CD4-positive, alpha-beta T cell treated with Interferon alpha-2 for 1 hour (primary cell): Measurements from ENCODE around the gene RPL28.
A peak's percentile ranks its signal among the peaks of the same experiment; 100 is the strongest.

Source experiments
- DNase-seq, 2 donors: peaks; one replicate each; pipeline ENCODE4 v3.0.0-alpha.2; 2020 to 2022

Gene RPL28

DNA sequence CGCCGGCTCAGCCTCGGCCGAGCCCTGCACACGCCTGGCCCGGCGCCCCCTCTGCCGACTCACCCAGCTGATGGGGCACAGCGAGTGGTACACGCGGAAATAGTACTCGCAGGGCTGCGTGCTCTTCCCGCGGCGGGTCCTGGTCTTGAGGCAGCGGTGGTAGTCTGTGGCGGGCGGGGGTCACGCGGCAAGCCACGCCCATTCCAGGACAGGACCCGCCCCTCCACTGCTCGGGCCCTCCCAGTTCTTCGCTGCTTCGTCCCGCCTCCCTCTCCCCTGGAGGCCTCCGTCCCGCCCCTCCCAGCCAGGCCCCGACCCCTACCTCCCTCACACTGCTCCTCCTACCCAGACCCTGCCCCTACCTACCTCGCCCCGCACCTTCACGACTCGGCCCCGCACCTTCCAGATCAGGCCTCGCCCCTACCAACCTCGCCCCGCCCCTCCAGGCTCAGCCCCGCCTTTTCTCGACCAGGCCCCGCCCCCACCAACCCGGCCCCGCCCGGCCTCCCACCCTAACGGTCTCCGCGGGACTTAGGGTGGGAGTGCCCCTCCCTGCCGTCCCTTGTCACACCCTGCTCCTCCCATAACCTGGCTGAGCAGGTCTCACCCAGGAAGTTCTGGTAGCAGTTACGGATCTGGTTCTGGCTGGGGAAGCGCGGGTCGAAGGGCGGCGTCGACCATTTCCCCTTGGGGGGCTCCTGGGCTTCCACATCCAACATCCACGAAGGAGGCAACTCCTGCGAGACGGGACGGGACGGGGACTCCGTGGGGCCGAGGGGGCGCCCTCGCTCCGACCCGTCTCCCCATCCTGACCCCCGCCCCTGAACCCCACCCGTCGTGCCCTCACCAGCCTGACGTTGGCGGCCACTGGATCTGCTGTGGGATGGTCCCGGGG lies 31.7 kb upstream of the RPL28 start:
- peak; percentile 82 to 83 for DNase-seq

DNA sequence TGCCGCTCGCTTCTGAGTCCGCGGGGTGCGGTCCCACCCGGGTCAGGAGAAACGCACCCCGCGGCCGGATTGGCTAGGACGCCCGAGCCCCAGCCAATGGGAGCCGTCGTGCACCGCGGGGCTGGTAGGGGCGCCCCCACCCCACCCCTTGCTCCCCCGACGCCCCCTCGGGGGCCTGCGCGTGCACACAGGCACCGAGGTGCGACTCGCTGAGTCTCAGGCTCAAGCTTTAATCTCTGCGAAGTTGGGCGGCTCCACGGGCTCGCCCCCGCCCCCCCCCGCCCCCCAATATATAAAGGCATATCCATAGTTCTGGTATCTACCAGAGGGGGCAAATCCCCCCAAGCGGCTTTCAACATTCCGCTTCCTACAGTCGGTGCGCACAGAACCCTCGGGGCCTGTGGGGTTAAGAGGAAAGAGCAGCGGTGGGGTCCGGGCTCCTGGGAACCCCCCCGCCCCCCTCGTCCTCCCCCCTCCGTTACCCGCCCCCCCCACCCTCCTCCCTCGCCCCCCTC lies 31.0 kb upstream of the RPL28 start, which contains the start of gene COX6B2:
Gene COX6B2, minus strand, starts transcription at position 22 of the 515 bp plus-strand sequence. CDS start 198 bp downstream, outside the sequence.
- DNase-seq, result peak in 1 of 2 donors; percentile 16

DNA sequence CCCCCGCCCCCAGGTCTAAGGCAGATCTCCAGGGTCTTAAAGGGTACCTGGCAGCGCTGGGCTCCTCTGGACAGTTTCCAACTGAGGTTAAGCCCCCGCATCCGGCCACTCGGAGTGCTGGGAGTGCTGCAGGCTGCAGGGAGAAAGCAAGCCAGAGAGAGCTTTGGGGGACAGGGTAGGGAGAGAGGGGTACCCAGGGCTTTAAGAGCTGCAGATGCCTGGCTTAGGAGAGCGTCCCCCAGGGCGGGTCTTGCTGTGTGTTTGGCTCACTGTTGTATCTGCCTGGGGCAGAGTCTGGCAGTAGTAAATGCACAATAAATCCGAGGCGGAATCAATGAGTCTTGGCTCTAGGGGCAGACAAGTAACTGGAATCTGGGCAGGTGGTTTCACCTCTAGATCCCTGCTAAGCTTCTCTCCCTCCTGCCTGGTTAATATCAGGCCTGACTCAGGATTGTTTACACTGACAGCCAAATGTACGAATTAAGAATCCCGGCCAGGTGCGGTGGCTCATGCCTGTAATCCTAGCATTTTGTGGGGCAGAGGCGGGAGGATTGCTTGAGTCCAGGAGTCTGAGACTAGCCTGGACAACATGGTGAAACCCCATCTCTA lies 30.4 kb upstream of the RPL28 start:
- DNase-seq, result no peak

DNA sequence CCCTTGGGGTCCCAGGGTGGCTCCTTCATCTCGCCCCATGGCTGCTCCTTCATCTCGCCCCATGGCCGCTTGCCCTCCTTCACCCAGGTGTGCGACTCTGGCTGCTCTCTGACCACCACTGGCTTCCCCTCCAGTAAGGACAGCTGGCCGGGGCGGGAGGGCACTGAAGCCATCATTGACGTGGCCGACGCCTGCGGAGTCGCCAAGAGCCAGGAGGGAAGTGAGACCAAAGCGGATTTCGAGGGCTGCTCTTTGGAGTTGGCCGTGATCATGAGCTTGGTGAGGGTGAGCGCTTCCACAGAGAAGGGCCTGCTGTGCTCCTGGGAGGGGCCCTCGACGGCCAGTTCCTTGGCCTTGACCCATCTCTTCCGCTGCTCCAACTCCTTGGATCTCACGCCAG lies 27.2 kb upstream of the RPL28 start:
- no peak for DNase-seq

DNA sequence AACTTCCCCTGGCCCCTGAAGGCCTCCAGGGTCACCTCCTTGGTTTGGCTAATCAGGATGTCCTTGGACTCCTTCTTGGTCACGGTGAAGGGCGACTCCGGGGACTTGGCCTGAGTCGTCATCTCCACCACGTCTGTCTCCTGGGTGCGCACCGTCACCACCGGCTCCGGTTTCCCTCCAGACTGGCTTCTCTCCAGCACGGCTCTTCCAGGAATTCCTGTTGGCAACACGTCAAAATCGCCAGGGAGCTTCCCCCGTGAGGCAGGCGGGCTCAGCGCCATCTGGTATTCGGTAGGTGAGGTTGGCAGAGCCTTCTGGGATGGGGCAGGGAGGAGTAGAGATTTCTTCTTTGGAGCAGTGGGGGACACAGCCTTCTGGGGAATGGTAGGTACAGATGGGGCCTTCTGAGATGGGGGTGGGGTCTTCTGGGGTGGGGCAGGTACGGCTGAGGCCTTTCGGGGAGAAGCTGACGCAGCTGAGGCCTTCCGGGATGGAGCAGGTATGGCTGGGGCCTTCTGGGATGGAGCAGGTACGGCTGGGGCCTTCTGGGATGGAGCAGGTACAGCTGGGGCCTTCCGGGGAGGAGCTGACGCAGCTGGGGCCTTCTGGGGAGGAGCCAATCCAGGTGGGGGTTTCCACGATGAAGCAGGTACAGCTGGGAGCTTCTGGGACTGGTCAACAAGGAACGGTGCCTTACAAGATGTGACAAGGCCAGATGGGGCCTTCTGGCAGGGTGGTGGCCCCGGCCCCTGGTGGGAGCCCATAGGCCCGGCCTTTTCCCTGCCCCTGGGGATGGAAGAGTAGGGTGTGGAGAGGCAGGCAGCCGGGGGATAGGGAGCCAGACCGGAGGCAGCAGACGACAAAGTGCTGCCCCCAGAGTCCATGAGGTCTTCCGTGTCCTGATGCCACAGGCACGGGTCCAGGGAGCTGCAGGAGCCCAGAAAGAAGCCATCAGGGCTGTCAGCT lies 26.5 kb upstream of the RPL28 start:
- no peak for DNase-seq

DNA sequence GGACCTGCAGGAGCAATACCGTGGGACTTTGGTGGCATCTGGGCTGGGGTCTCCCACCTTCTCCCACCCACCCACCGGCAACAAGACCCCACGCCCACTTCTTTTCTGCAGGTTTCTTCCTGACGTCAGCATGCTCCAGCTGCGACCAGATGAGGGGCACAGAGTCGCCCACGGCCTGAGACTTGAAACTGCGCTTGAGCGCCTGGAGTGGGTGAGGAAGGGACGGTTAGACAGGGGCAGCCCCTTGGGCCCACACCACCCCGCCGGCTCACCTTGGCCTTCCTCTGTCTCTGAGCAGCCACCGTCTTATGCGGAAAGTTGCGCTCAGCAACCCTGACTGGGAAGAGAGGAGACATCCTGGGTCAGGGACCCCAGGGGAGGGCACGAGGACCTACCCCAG lies 24.8 kb upstream of the RPL28 start:
- DNase-seq, result no peak

DNA sequence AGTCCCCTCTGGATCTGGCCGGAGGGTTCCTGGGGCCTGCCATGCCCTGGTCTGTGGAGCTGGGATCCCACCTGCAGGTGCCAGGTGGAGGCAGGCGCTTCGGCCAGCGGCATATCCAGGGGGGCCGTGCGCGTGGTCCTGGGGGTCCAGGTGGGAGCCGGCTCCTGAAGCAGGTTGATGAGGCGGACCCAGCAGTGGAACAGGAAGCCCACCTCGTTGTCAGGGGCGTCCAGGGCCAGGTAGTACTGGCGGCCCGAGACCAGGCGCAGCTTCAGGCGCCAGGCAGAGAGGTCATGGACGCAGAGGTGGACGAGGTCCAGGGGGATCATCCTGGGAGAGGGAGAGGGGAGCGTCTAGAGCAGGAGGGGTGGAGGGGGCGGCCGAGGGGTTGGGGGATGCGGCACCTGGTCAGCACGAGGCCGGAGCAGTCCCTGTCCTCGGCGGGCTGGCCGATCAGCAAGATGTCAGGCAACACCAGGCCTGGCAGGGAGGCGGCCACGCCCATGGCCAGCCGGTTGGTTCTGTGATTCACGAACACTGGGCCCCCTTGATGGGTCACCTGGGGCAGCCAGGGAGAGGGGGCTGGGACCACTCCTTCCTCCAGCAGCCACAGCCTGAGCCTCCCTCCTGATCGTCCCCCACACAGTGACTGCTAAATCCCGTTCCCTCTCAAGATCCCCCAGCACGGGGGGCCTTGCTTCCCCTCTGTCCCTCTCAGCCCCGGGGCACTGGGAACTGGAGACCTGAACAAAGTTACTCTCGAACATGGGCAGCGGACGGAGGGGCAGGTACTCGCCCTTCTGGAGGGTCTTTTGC lies 23.4 kb upstream of the RPL28 start:
- no peak for DNase-seq

DNA sequence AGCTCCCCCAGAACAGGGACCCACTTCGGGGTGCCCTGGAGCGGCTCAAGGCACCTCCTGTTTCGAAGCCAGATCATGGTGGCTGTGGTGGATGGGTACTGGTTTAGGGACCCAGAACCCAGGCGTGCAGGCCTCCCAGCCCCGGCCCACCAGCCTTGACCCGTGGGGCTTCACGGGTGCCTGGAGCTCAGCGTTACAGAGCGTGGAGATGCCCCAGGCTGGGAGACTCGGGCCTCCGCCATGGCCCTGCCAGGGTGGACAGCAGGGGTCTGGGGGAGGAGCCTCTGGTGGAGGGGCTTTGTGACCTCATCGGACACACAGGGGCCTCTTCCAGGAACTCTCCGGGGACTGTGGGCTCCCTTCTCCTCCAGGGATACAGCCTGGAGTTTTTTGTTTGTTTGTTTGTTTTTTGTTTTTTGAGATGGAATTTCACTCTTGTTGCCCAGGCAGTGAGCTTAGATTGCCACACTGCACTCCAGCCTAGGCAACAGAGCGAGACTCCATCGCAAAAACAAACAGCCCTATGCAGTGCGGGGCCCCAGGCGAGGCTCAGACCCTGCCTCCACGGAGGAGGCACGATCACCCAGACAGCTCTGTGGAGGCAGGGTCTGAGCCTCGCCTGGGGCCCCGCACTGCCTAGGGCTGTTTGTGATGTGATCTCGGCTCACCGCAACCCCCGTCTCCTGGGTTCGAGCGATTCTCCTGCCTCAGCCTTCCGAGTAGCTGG lies 22.6 kb upstream of the RPL28 start, which contains the start of gene GARIN5B:
Gene GARIN5B, minus strand, starts transcription at position 271 of the 727 bp plus-strand sequence. Its CDS starts 194 bp downstream, at position 77.
- DNase-seq, result no peak

DNA sequence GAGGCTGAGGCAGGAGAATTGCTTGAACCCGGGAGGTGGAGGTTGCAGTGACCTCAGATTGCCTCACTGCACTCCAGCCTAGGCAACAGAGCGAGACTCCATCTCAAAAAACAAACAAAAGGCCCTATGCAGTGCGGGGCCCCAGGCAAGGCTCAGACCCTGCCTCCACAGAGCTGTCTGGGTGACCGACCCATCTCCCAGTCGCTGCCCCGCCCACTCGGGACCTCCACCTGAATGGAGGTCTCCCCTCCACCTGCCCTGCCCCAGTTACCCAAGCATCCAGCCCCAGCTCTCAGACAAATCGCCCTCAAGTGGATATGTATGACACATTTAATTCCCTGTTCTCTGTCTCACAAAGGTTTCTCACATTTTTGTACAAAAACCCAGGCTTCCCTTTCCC lies 20.5 kb upstream of the RPL28 start:
- no peak for DNase-seq

DNA sequence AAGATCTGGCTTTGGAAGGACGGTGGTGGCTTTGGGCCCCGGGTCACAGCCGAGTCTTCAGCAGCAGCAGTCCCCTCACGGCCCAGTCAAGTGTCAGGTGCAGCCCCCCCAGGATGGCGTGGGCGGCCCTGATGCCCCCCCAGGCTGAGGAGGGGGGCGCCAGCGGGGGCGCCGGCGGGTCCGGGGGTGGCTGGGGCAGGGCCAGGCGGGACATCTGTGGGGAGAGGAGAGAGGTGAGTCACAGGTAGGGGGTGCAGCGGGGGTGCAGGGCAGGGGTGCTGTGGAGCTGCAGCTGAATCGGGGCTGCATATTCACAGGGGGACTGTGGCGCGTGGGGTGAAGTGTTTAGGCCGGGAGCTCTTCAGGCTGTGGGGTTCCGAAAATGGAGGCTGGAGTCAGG lies 19.8 kb upstream of the RPL28 start:
- no peak for DNase-seq

DNA sequence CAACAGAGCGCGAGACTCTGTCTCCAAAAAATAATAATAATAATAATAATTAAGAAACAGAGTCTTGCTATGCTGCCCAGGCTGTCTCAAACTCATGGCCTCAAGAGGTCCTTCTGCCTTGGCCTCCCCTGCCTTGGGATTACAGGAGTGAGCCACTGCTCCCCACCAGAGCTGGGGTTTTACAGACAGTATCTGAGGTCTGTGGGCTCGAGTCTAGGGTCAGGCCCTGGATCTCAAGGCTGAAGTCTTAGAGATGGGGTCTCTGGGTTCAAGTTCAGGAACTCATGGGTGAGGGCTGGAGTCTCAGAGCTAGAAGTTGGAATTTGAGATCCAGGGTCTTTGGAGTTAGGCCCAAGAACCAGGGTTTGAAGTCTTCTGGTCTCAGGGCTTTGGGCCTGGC lies 18.9 kb upstream of the RPL28 start:
- no peak for DNase-seq

DNA sequence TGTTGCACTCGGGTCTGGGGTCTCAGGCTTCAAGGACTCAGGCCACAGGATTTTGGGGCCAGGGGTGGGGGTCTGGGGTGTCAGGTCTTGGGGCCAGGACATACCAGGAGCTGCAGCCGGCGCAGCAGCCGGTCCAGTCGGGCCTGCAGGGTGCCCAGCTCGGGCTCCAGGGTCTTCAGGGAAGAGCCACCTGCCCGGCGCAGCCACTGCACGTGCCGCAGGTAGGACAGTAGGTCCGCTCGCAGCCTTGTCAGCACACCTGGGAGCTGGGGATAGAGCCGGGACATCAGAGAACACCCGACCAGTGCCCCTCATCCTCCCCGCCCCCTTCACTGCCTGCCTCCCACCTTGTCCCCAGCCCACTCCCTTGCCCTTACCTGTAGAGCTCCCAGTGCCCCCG lies 17.6 kb upstream of the RPL28 start:
- DNase-seq, result no peak

DNA sequence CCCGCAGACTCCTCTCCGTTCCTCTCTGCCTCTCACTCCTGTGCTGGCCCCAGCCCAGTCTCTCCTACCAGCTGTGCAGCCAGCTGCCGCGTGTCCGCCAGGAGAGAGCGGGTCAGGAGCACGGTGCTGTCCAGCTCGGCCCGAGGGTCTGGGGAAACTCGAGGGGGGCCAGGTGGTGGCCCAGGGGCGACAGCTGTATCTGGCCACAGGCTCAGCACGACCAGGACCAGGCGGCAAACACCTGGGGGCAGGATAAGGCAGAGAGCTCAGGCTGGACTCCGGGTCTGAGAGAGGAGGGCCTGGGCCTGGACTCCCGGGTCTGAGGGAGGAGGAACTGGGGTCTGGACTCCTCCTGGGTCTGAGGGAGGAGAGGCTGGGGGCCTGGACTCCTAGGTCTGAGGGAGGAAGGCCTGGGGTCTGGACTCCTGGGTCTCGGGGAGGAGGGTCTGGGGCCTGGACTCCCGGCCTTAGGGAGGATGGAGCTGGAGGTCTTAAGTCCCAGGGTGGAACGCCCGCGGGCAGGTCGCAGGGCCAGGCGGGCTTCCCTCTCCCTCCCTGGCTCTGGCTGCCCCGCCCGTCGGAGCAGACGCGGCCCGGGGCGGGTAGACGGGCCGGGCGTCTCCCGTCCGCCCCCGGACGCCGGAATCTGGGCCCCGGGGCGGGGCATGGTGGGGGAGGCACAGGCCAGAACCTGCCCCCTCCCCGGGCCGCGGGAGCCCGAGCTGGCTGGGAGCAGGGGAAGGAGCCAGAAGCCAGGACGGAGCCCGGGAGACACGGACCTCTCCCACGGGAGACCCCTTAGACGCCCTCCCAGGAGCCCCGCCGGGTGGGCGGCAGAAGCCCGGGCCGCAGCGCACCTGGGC lies 16.8 kb upstream of the RPL28 start:
- DNase-seq, result no peak

DNA sequence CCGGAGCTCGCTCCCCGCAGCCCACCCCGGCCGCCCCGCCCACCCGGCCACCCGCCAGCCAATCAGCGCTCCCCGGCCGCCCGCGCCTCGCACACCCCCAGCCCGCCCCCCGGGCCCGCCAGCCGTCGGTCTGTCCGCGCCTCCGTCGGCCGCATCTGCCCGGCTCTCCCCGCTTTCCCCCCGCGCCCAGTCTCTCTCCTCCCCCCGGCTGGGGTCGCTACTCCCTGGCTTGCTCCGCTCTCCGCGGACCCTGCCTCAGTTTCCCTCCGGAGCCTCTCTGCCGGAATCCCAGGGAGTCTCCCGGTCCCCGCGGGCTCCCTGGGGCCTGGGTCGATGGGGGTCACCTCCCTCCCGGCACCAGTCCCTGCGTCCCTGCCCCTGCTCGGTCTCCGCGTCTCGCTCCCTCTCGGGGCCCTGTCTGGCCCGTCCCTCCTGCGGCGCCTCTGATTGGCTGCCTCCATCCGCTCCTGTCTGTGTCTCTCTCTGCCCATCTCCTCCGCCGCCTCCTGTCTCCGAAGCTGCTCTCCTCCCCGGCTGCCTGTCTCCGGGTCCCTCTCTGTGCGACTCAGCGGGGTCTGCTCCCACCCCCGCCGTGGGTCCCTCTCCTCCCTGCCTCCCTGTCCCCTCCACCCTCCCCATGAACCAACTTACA lies 16.0 kb upstream of the RPL28 start:
- peak in 1 of 2 donors; percentile 44 for DNase-seq

DNA sequence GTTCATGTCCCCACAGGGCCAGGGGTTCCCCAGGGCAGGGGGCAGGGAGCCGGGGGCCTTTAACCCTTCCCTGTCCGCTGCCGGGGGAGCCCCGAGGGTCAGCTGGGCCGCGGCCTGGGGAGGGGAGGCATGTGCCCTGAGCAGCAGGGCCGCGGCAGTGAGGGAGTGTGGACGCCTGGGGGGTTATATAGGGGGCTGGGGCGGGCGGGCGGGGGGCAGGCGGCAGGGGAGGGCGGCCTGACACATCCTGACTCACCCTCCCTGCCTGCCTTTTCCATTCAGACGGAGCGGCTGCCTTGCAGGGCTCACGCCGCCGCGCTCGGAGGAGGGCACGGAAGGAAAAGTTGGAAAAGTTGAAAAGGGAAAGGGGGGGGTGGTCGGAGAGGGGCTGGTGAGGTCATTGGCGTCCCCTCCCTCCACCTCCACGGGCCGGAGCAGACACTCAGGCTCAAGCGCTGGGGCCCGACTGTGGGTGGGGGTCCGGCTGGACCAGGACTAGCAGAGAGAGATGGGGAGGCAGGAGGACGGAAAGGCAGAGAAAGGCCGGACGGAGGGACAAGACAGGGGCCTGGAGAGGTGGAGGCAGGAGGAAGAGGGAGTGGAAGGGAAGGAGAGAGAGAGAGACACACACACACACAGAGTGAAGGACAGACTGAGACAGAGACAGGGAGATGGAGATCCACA lies 15.3 kb upstream of the RPL28 start, which contains the start of gene IL11:
Gene IL11, minus strand, starts transcription at position 159 of the 684 bp plus-strand sequence. Its CDS starts 153 bp downstream, at position 6.
- DNase-seq, result no peak

DNA sequence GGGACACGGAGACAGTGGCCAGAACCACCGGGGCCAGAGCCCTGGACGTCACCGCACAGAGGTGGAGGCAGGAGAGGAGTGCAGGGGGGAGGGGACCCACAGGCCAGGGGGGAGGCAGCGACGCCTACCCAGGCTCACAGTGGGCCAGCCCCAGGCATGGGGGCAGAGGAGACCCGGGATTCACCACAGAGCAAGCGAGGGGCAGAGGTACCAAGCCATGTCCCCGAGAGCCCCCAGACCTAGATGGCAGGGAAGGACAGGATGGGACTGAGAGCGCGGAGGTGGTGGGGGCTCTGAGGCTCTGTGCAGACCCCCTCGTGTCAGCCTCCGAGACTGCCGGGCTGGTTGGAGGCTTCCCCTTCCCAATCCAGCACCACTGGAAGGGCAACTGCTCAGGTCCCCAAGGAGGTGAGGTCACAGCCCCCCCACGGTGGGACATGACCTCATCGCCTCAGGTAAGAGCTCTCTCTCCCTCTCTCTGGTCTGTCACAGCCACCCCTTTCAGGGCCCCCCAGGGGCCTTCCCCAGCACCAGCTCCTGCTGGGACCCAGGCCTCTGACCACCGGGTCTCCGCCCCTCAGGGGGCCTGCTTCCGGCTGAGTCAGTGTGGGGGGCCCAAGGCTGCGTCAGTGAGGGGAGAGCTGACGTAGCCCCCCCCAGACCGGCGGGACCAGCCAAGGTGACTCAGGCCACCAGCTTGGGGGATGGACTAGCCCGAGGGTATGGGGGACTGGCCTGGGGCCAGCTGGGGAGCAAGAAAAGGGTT lies 13.2 kb upstream of the RPL28 start:
- no peak for DNase-seq

DNA sequence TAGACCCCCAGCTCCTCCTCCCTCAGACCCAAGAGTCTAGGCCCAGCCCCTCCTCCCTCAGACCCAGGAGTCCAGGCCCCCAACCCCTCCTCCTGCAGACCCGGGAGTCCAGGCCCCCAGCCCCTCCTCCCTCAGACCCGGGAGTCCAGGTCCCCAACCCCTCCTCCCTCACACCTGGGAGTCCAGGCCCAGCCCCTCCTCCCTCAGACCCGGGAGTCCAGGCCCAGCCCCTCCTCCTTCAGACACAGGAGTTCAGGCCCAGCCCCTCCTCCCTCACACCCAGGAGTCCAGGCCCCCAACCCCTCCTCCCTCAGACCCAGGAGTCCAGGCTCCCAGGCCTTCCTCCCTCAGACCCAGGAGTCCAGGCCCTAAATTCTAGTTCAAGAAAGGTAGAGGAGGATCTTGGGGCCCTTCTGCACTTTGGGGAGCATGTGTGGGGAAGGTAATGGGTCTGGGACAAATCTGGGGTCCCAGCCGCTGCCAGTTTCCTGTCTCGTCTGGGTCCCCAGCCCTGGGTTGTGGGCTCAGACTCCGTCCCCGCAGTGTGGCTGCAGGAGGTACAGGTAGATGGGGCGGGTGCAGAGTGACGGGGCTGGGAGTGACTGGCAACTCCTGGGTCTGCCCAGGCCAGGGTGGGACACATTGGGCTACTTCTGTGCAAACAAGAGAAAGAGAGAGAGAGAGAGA lies 12.3 kb upstream of the RPL28 start:
- no peak for DNase-seq
